ENCODE results near the gene ARHGEF17. TPM values are rescaled to one million over a fixed set of nuclear protein-coding genes. Genes with fewer than 3 reads are reported as not detected.

Gene ARHGEF17
- total and polyA plus RNA-seq, 4 donors = 2.6 to 12.6 (median 5.7) TPM

GRCh38 chr11:73409431-73409830, 101.4 kb downstream of the ARHGEF17 start:
- Histone ChIP-seq H3K27me3 (ENCODE audit: control insufficient read depth in 4 of 4, insufficient read depth in 4 of 4, low read length in 3 of 4) (no peaks in the 10 kb centered on the region), H3K4me3 (ENCODE audit: low read depth in 1 of 3, low read length in 3 of 3) (no peak overlapping the region), H3K4me1 (ENCODE audit: control insufficient read depth in 4 of 4, insufficient read depth in 4 of 4, low read length in 3 of 4) (no peaks in the 10 kb centered on the region), H3K9me3 (ENCODE audit: control insufficient read depth in 4 of 4, low read length in 3 of 4) (no peaks in the 10 kb centered on the region), H3K9ac (ENCODE audit: low read depth in 1 of 2, low read length in 2 of 2) (no peak overlapping the region), H3K27ac (ENCODE audit: low read depth in 1 of 2, low read length in 2 of 2) (no peak overlapping the region), H3K36me3 (ENCODE audit: control insufficient read depth in 4 of 4, insufficient read depth in 3 of 4, low read depth in 1 of 4, low read length in 3 of 4) (peaks cover 0 to 28% (median 13%) of the 10 kb centered on the region in 4 donors)
- TF ChIP-seq, protein P1, sequence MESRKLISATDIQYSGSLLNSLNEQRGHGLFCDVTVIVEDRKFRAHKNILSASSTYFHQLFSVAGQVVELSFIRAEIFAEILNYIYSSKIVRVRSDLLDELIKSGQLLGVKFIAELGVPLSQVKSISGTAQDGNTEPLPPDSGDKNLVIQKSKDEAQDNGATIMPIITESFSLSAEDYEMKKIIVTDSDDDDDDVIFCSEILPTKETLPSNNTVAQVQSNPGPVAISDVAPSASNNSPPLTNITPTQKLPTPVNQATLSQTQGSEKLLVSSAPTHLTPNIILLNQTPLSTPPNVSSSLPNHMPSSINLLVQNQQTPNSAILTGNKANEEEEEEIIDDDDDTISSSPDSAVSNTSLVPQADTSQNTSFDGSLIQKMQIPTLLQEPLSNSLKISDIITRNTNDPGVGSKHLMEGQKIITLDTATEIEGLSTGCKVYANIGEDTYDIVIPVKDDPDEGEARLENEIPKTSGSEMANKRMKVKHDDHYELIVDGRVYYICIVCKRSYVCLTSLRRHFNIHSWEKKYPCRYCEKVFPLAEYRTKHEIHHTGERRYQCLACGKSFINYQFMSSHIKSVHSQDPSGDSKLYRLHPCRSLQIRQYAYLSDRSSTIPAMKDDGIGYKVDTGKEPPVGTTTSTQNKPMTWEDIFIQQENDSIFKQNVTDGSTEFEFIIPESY (IDR thresholded peaks at IDR 0.05) = no peak
- TF ChIP-seq, protein P2, sequence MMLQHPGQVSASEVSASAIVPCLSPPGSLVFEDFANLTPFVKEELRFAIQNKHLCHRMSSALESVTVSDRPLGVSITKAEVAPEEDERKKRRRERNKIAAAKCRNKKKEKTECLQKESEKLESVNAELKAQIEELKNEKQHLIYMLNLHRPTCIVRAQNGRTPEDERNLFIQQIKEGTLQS (IDR thresholded peaks at IDR 0.05) = no peak
- no peak for TF ChIP-seq MAX (IDR thresholded peaks at IDR 0.05)
- no peak for TF ChIP-seq HNF4G (IDR thresholded peaks at IDR 0.05)
- TF ChIP-seq FOXA1 (IDR thresholded peaks at IDR 0.05) = no peak
- no peak for TF ChIP-seq NR2F2 (IDR thresholded peaks at IDR 0.05)
- TF ChIP-seq CTCF (IDR thresholded peaks at IDR 0.05; ENCODE audit: low read depth, low read length, missing input control) = no peak
- TF ChIP-seq JUND (IDR thresholded peaks at IDR 0.05) = no peak
- TF ChIP-seq, protein P3, sequence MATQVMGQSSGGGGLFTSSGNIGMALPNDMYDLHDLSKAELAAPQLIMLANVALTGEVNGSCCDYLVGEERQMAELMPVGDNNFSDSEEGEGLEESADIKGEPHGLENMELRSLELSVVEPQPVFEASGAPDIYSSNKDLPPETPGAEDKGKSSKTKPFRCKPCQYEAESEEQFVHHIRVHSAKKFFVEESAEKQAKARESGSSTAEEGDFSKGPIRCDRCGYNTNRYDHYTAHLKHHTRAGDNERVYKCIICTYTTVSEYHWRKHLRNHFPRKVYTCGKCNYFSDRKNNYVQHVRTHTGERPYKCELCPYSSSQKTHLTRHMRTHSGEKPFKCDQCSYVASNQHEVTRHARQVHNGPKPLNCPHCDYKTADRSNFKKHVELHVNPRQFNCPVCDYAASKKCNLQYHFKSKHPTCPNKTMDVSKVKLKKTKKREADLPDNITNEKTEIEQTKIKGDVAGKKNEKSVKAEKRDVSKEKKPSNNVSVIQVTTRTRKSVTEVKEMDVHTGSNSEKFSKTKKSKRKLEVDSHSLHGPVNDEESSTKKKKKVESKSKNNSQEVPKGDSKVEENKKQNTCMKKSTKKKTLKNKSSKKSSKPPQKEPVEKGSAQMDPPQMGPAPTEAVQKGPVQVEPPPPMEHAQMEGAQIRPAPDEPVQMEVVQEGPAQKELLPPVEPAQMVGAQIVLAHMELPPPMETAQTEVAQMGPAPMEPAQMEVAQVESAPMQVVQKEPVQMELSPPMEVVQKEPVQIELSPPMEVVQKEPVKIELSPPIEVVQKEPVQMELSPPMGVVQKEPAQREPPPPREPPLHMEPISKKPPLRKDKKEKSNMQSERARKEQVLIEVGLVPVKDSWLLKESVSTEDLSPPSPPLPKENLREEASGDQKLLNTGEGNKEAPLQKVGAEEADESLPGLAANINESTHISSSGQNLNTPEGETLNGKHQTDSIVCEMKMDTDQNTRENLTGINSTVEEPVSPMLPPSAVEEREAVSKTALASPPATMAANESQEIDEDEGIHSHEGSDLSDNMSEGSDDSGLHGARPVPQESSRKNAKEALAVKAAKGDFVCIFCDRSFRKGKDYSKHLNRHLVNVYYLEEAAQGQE (IDR thresholded peaks at IDR 0.05) = no peak
- no peak for TF ChIP-seq YY1 (IDR thresholded peaks at IDR 0.05)
- TF ChIP-seq EGR1 (IDR thresholded peaks at IDR 0.05; ENCODE audit: low read depth in 2 of 2) = no peak
- TF ChIP-seq GABPA (IDR thresholded peaks at IDR 0.05 in 1 of 2, conservative IDR thresholded peaks at IDR 0.05 in 1 of 2) = no peak
- no peak for TF ChIP-seq RAD21 (IDR thresholded peaks at IDR 0.05)
- no peak for TF ChIP-seq TAF1 (conservative IDR thresholded peaks at IDR 0.05)
- no peak for TF ChIP-seq FOXA2 (IDR thresholded peaks at IDR 0.05)
- no peak for TF ChIP-seq SP1 (IDR thresholded peaks at IDR 0.05)
- TF ChIP-seq RXRA (IDR thresholded peaks at IDR 0.05) = no peak
- no peak for DNase-seq (ENCODE audit: low spot score)
- WGBS = 97% methylated on average over 8 of the region's 8 CpGs

DNA sequence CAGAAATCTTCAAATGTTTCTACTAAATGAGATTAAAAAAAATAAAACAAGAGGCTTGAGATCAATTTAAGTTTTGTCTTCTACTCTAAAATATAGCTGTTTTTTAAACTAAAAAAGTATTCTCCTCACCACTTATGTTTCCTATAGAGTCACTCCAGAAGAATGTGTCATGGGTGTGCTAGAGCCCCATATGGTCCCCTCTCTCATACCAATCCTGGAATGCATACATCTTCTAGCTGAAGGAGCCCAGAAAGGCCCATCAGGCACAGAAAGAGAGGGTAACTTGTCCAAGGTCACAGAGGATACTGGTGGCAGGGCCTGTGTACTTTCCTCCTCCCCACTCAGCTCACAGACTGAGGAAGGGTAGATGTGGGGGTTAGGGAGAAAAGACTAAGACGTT, 102.6 kb downstream of the ARHGEF17 start:
- no peaks in the 10 kb centered on the region for H3K27me3 ChIP-seq (ENCODE audit: control insufficient read depth in 4 of 4, insufficient read depth in 4 of 4, low read length in 3 of 4)
- WGBS = 81% methylated on average over 1 of the region's 1 CpG
- no peak overlapping the region for H3K27ac ChIP-seq (ENCODE audit: low read depth in 1 of 2, low read length in 2 of 2)
- no peak for TF ChIP-seq YY1 (IDR thresholded peaks at IDR 0.05)
- no peak for TF ChIP-seq MAX (IDR thresholded peaks at IDR 0.05)
- TF ChIP-seq, protein P1 (IDR thresholded peaks at IDR 0.05) = no peak
- TF ChIP-seq, protein P2 (IDR thresholded peaks at IDR 0.05) = no peak
- TF ChIP-seq CTCF (IDR thresholded peaks at IDR 0.05; ENCODE audit: low read depth, low read length, missing input control) = no peak
- TF ChIP-seq SP1 (IDR thresholded peaks at IDR 0.05) = no peak
- H3K36me3 ChIP-seq (ENCODE audit: control insufficient read depth in 4 of 4, insufficient read depth in 3 of 4, low read depth in 1 of 4, low read length in 3 of 4) = peaks cover 0 to 23% (median 12%) of the 10 kb centered on the region in 4 donors
- no peak for DNase-seq (ENCODE audit: low spot score)
- no peaks in the 10 kb centered on the region for H3K4me1 ChIP-seq (ENCODE audit: control insufficient read depth in 4 of 4, insufficient read depth in 4 of 4, low read length in 3 of 4)
- H3K9ac ChIP-seq (ENCODE audit: low read depth in 1 of 2, low read length in 2 of 2) = no peak overlapping the region
- no peak overlapping the region for H3K4me3 ChIP-seq (ENCODE audit: low read depth in 1 of 3, low read length in 3 of 3)
- H3K9me3 ChIP-seq (ENCODE audit: control insufficient read depth in 4 of 4, low read length in 3 of 4) = no peaks in the 10 kb centered on the region

Data from liver (tissue), 9 donors.